ENCODE results near the gene LST1.

LST1 gene

GRCh38 chr6:31559958-31560696 is 25.9 kb upstream of the LST1 start:
- DNase-seq (ENCODE audit: low spot score): peak; percentile 79

- no peak for DNase-seq (ENCODE audit: low spot score)
These were observed 25.4 kb upstream of the LST1 start for GRCh38 chr6:31560697-31561058.

- DNase-seq (ENCODE audit: low spot score): no peak
These were observed 18.3 kb upstream of the LST1 start for GRCh38 chr6:31567531-31568370.

- DNase-seq (ENCODE audit: low spot score): no peak
These were observed 17.5 kb upstream of the LST1 start for GRCh38 chr6:31568537-31568961.

GRCh38 chr6:31569861-31570536 is 16.1 kb upstream of the LST1 start:
- DNase-seq (ENCODE audit: low spot score): no peak

GRCh38 chr6:31572041-31572911 is 13.8 kb upstream of the LST1 start, which contains the start of gene LTA:
LTA (plus strand) TSS chr6:31572289; CDS start chr6:31572743, 454 bp downstream.
- DNase-seq (ENCODE audit: low spot score): no peak

GRCh38 chr6:31573239-31574105 is 12.6 kb upstream of the LST1 start:
- DNase-seq (ENCODE audit: low spot score): no peak

GRCh38 chr6:31574106-31575061 is 11.7 kb upstream of the LST1 start:
- DNase-seq (ENCODE audit: low spot score): no peak

GRCh38 chr6:31575335-31575901 is 10.7 kb upstream of the LST1 start, which contains the start of gene TNF:
TNF (plus strand) TSS chr6:31575565; CDS start chr6:31575742, 177 bp downstream.
- no peak for DNase-seq (ENCODE audit: low spot score)

GRCh38 chr6:31575952-31576685 is 10.0 kb upstream of the LST1 start:
- DNase-seq (ENCODE audit: low spot score): no peak

GRCh38 chr6:31576897-31577578 is 9.0 kb upstream of the LST1 start:
- DNase-seq (ENCODE audit: low spot score): no peak

- DNase-seq (ENCODE audit: low spot score): no peak
These were observed 8.5 kb upstream of the LST1 start for GRCh38 chr6:31577579-31577966.

GRCh38 chr6:31578184-31579118 is 7.6 kb upstream of the LST1 start:
- no peak for DNase-seq (ENCODE audit: low spot score)

- no peak for DNase-seq (ENCODE audit: low spot score)
These were observed 7.0 kb upstream of the LST1 start for GRCh38 chr6:31579119-31579505.

- no peak for DNase-seq (ENCODE audit: low spot score)
These were observed 6.3 kb upstream of the LST1 start for GRCh38 chr6:31579546-31580437.

- DNase-seq (ENCODE audit: low spot score): no peak
These were observed 5.7 kb upstream of the LST1 start for GRCh38 chr6:31580438-31580740.
